HG02759 (cell line): ENCODE measurements around the gene SCNN1A.

Experiments used
- ATAC-seq: cut with Tn5 transposase; IDR thresholded peaks from one replicate; pipeline ENCODE4 v1.9.1; 2021; ENCODE audit warnings: mild to moderate bottlenecking, moderate library complexity; ENCODE audit not compliant: unreplicated experiment

SCNN1A gene

GRCh38 chr12:6384499-6385436, 9.4 kb upstream of the SCNN1A start:
- ATAC-seq, result no peak

- no peak for ATAC-seq
These were observed 8.5 kb upstream of the SCNN1A start, which contains the start of gene LTBR for GRCh38 chr12:6383572-6384498. Gene LTBR, plus strand, starts transcription at chr12:6384162. Its CDS starts 197 bp downstream, at chr12:6384359.

- no peak for ATAC-seq
These were observed 7.6 kb upstream of the SCNN1A start for GRCh38 chr12:6382982-6383381.

- ATAC-seq, result no peak
These were observed 7.0 kb upstream of the SCNN1A start for GRCh38 chr12:6382371-6382770.

- ATAC-seq, result no peak
These were observed 5.1 kb upstream of the SCNN1A start for GRCh38 chr12:6380141-6381121.

- no peak for ATAC-seq
These were observed 3.5 kb upstream of the SCNN1A start for GRCh38 chr12:6378709-6379472.

GRCh38 chr12:6377667-6377994, 2.3 kb upstream of the SCNN1A start:
- no peak for ATAC-seq

GRCh38 chr12:6376870-6377666, 1.7 kb upstream of the SCNN1A start:
- ATAC-seq, result no peak

- ATAC-seq, result no peak
These were observed 911 bp upstream of the SCNN1A start for GRCh38 chr12:6376079-6376869.

- ATAC-seq, result no peak
These were observed 590 bp downstream of the SCNN1A start for GRCh38 chr12:6374786-6375160.

GRCh38 chr12:6374028-6374785, 1.2 kb downstream of the SCNN1A start:
- no peak for ATAC-seq

- no peak for ATAC-seq
These were observed 2.2 kb downstream of the SCNN1A start for GRCh38 chr12:6373022-6373787.

- ATAC-seq, result no peak
These were observed 2.9 kb downstream of the SCNN1A start for GRCh38 chr12:6372403-6373003.

- ATAC-seq, result no peak
These were observed 4.2 kb downstream of the SCNN1A start for GRCh38 chr12:6370994-6371754.

- ATAC-seq, result no peak
These were observed 4.8 kb downstream of the SCNN1A start for GRCh38 chr12:6370576-6370935.
